H9 (cell line): ENCODE results near the gene CSNK1A1L. TPM values are rescaled to one million over a fixed set of nuclear protein-coding genes. Genes with fewer than 3 reads are reported as not detected.

ENCODE experiments used
- DNase-seq: peaks from one replicate; pipeline ENCODE4 v3.0.0-alpha.2; 2017
- H2AFZ ChIP-seq: one replicate; pipeline ENCODE4 v1.6.1; 2013; ENCODE audit warnings: mild to moderate bottlenecking, low read length, control low read depth, moderate library complexity
- H2AK5ac ChIP-seq: 2 replicates; pipeline ENCODE4 v1.6.1; 2013; ENCODE audit warnings: low read length, control low read depth, mixed read lengths; ENCODE audit not compliant: insufficient read length
- H2BK120ac ChIP-seq: one replicate; pipeline ENCODE4 v1.6.1; 2013; ENCODE audit warnings: low read depth, mild to moderate bottlenecking, low read length, control low read depth, inconsistent platforms; ENCODE audit not compliant: poor library complexity, severe bottlenecking
- H2BK12ac ChIP-seq: 2 replicates; pipeline ENCODE4 v1.6.1; 2013; ENCODE audit warnings: low read length, control low read depth, mixed read lengths, low read depth; ENCODE audit not compliant: insufficient read length
- H2BK15ac ChIP-seq: 2 replicates; pipeline ENCODE4 v1.6.1; 2013; ENCODE audit warnings: low read depth, low read length, control low read depth
- H2BK20ac ChIP-seq: one replicate; pipeline ENCODE4 v1.6.1; 2013; ENCODE audit warnings: low read depth, mild to moderate bottlenecking, low read length, control low read depth, inconsistent platforms; ENCODE audit not compliant: poor library complexity, severe bottlenecking
- H2BK5ac ChIP-seq: 2 replicates; pipeline ENCODE4 v1.6.1; 2013; ENCODE audit warnings: low read length, control low read depth, mixed read lengths; ENCODE audit not compliant: insufficient read length
- H3K14ac ChIP-seq: 2 replicates; pipeline ENCODE4 v1.6.1; 2013; ENCODE audit warnings: low read length, control low read depth; ENCODE audit not compliant: insufficient read depth
- H3K18ac ChIP-seq: 2 replicates; pipeline ENCODE4 v1.6.1; 2013; ENCODE audit warnings: low read depth, mild to moderate bottlenecking, mixed read lengths, low read length, control low read depth; ENCODE audit not compliant: insufficient read length
- H3K23ac ChIP-seq: 2 replicates; pipeline ENCODE4 v1.6.1; 2013; ENCODE audit warnings: low read length, control low read depth, mixed read lengths, low read depth; ENCODE audit not compliant: insufficient read length
- H3K23me2 ChIP-seq: 2 replicates; pipeline ENCODE4 v1.6.1; 2013; ENCODE audit warnings: low read depth, mild to moderate bottlenecking, mixed read lengths, low read length, control low read depth; ENCODE audit not compliant: insufficient read length, poor library complexity, severe bottlenecking
- H3K27ac ChIP-seq: 2 replicates; pipeline ENCODE4 v1.5.1; 2013; ENCODE audit warnings: low read length, control low read depth, mixed read lengths, low read depth; ENCODE audit not compliant: insufficient read length
- H3K27me3 ChIP-seq: 2 replicates; pipeline ENCODE4 v1.6.1; 2013; ENCODE audit warnings: low read length, control low read depth, inconsistent platforms; ENCODE audit not compliant: insufficient read depth
- H3K4ac ChIP-seq: 2 replicates; pipeline ENCODE4 v1.6.1; 2013; ENCODE audit warnings: low read depth, mild to moderate bottlenecking, control low read depth, inconsistent platforms, low read length, moderate library complexity
- H3K4me1 ChIP-seq: 2 replicates; pipeline ENCODE4 v1.6.1; 2013; ENCODE audit warnings: low read length, control low read depth, inconsistent platforms; ENCODE audit not compliant: insufficient read depth
- H3K4me2 ChIP-seq: 2 replicates; pipeline ENCODE4 v1.6.1; 2013; ENCODE audit warnings: low read length, control low read depth, mixed read lengths; ENCODE audit not compliant: insufficient read length, insufficient read depth
- H3K56ac ChIP-seq: 2 replicates; pipeline ENCODE4 v1.6.1; 2013; ENCODE audit warnings: low read depth, mild to moderate bottlenecking, mixed read lengths, low read length, control low read depth; ENCODE audit not compliant: insufficient read length
- H3K79me1 ChIP-seq: 2 replicates; pipeline ENCODE4 v1.6.1; 2013; ENCODE audit warnings: low read depth, mild to moderate bottlenecking, moderate library complexity, low read length, control low read depth, inconsistent platforms; ENCODE audit not compliant: insufficient read depth, poor library complexity, severe bottlenecking
- H3K79me2 ChIP-seq: 2 replicates; pipeline ENCODE4 v1.6.1; 2013; ENCODE audit warnings: low read length, control low read depth, inconsistent platforms; ENCODE audit not compliant: insufficient read depth
- H3K9ac ChIP-seq: 2 replicates; pipeline ENCODE4 v1.6.1; 2013; ENCODE audit warnings: low read length, control low read depth, mixed read lengths; ENCODE audit not compliant: insufficient read length; ENCODE audit errors: extremely low read depth
- H3K9me3 ChIP-seq: one replicate; pipeline ENCODE4 v1.6.1; 2013; ENCODE audit warnings: low read depth, low read length, inconsistent platforms; ENCODE audit not compliant: control insufficient read depth
- H3T11ph ChIP-seq: one replicate; pipeline ENCODE4 v1.6.1; 2013; ENCODE audit warnings: mild to moderate bottlenecking, low read length, control low read depth, inconsistent platforms
- H4K20me1 ChIP-seq: one replicate; pipeline ENCODE4 v1.6.1; 2013; ENCODE audit not compliant: control insufficient read depth, insufficient read length, insufficient read depth
- H4K5ac ChIP-seq: 2 replicates; pipeline ENCODE4 v1.6.1; 2013; ENCODE audit warnings: low read depth, mild to moderate bottlenecking, mixed read lengths, low read length, control low read depth; ENCODE audit not compliant: insufficient read length
- H4K8ac ChIP-seq: replicated peaks from 2 replicates; pipeline ENCODE4 v1.6.1; 2013; ENCODE audit warnings: low read length, control low read depth, mixed read lengths, low read depth; ENCODE audit not compliant: insufficient read length
- H4K91ac ChIP-seq: 2 replicates; pipeline ENCODE4 v1.6.1; 2013; ENCODE audit warnings: low read depth, mild to moderate bottlenecking, moderate library complexity, mixed read lengths, low read length, control low read depth; ENCODE audit not compliant: insufficient read length
- H3K27ac Mint-ChIP-seq, 3 experiments: 2 replicates in 2 of 3; 3 replicates in 1 of 3; pipeline ENCODE4 v1.8.0; 2020 to 2021; ENCODE audit warnings: mixed read lengths in 3 of 3, mild to moderate bottlenecking in 1 of 3, moderate library complexity in 1 of 3
- H3K27me3 Mint-ChIP-seq: 2 replicates; pipeline ENCODE4 v1.8.0; 2021; ENCODE audit warnings: low read depth, mild to moderate bottlenecking, moderate library complexity, mixed read lengths
- H3K36me3 Mint-ChIP-seq, 3 experiments: 2 replicates in 2 of 3; 3 replicates in 1 of 3; pipeline ENCODE4 v1.8.0; 2020 to 2021; ENCODE audit warnings: low read depth in 3 of 3, mixed read lengths in 3 of 3; ENCODE audit not compliant: insufficient read depth in 1 of 3
- H3K4me1 Mint-ChIP-seq, 2 experiments: 2 replicates each; pipeline ENCODE4 v1.8.0; 2020; ENCODE audit warnings: mixed read lengths in 2 of 2
- H3K4me3 Mint-ChIP-seq, 2 experiments: 2 replicates in 1 of 2; 3 replicates in 1 of 2; pipeline ENCODE4 v1.8.0; 2020 to 2021; ENCODE audit warnings: mild to moderate bottlenecking in 2 of 2, mixed read lengths in 2 of 2, moderate library complexity in 1 of 2
- H3K9me3 Mint-ChIP-seq, 2 experiments: 2 replicates in 1 of 2; 3 replicates in 1 of 2; pipeline ENCODE4 v1.8.0; 2020; ENCODE audit warnings: mild to moderate bottlenecking in 2 of 2, mixed read lengths in 2 of 2, moderate library complexity in 1 of 2
- CTCF ChIP-seq: fragments of 200-600 bp; sonication (generic); conservative IDR thresholded peaks from 3 replicates; pipeline ENCODE4 v1.8.0; 2021; ENCODE audit warnings: antibody characterized with exemption, mild to moderate bottlenecking
- WGBS: extraction: QIAGEN DNeasy Blood & Tissue Kit; methylation state at CpG from one replicate; pipeline ENCODE4 v1.1.7; 2013; ENCODE audit warnings: missing lambda C conversion rate, low lambda C conversion rate, mixed read lengths; ENCODE audit not compliant: insufficient read length; ENCODE audit errors: extremely low coverage; 5-methylcytosine and 5-hydroxymethylcytosine counted together
- total RNA-seq: library from RNA; stranded (reverse); gene quantifications from 2 replicates; pipeline ENCODE4 v1.2.1, GENCODE V29; 2021

The CSNK1A1L gene
- total RNA-seq, 1 experiment from 2014 or later: not detected

GRCh38 chr13:37091835-37092234 lies 13.6 kb downstream of the CSNK1A1L start:
- Histone ChIP-seq H3K14ac (no peak overlapping the region), H3K18ac (no peak overlapping the region), H3K56ac (no peak overlapping the region), H4K91ac (no peak overlapping the region), H2BK15ac (no peak overlapping the region), H3K27ac (no peak overlapping the region), H4K20me1 (no peaks in the 10 kb centered on the region), H3K79me2 (no peaks in the 10 kb centered on the region), H3T11ph (no peak overlapping the region), H2BK5ac (no peak overlapping the region), H3K4ac (no peak overlapping the region), H2AFZ (no peak overlapping the region), H4K8ac (no peak overlapping the region), H3K4me1 (no peaks in the 10 kb centered on the region), H3K9me3 (no peaks in the 10 kb centered on the region), H2AK5ac (no peak overlapping the region), H3K4me2 (no peak overlapping the region), H3K79me1 (no peaks in the 10 kb centered on the region), H2BK120ac (no peak overlapping the region), H3K23ac (no peak overlapping the region), H3K23me2 (no peaks in the 10 kb centered on the region), H4K5ac (no peak overlapping the region), H3K27me3 (no peaks in the 10 kb centered on the region), H2BK20ac (no peak overlapping the region), H3K9ac (no peak overlapping the region), H2BK12ac (no peak overlapping the region)
- WGBS: no CpG with 5 or more reads among the region's 1 CpG
- no peak for DNase-seq
- Mint-ChIP-seq H3K4me3 (no peak overlapping the region), H3K4me1 (0 out of 4 replicates have a peak, but pooled peaks cover 0 to 3% of the 10 kb centered on the region in 2 experiments), H3K27ac (no peak overlapping the region; a peak in 1 of 7 replicates), H3K9me3 (no peaks in the 10 kb centered on the region), H3K27me3 (no peaks in the 10 kb centered on the region), H3K36me3 (no peaks in the 10 kb centered on the region)
- no peak for TF ChIP-seq CTCF
